Astrocyte of the spinal cord (primary cell): ENCODE measurements around the gene C1S.
A peak's percentile ranks its signal among the peaks of the same experiment; 100 is the strongest.
"Not testable (repeated sequence)": the region's sequence is repeated elsewhere in the genome, so short reads cannot be mapped to it uniquely, and the experiment has no call there.

ENCODE experiments used
- DNase-seq: peaks from one replicate; pipeline ENCODE4 v3.0.0; 2011; ENCODE audit warnings: low read depth, low spot score
- H3K4me3 ChIP-seq: 2 replicates; pipeline ENCODE4 v1.5.1; 2011; ENCODE audit warnings: low read depth, mild to moderate bottlenecking, low read length, moderate library complexity
- in situ Hi-C: cut with HindIII; loops from 2 replicates; pipeline ENCODE4 v1.10.0; 2017; ENCODE audit warnings: low sequenced_read_pairs
- TF ChIP-seq, protein P1 (sequence below): IDR thresholded peaks from 2 replicates; pipeline ENCODE4 v1.5.1; 2012; ENCODE audit warnings: low read depth, mild to moderate bottlenecking, low read length, inconsistent platforms

C1S gene

DNA sequence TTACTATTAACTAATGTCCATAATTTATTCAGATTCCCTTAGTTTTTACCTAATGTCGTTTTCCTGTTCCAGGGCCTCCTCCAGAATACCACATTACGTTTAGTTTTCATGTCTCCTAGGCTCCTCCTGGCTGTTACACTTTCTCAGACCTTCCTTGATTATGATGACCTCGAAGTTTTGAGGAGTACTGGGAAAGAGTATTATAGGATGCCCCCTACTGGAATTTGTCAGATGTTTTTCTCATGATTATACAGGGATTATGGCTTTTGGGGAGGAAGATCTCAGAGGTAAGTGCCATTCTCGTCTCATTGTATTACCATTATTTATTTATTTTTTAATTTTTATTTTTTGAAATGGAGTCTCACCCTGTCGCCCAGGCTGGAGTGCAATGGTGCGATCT lies 17.7 kb upstream of the C1S start:
- in situ Hi-C loops: no loop called here
- no peak overlapping the region for H3K4me3 ChIP-seq
- DNase-seq: peak; percentile 2
- TF ChIP-seq, protein P1, sequence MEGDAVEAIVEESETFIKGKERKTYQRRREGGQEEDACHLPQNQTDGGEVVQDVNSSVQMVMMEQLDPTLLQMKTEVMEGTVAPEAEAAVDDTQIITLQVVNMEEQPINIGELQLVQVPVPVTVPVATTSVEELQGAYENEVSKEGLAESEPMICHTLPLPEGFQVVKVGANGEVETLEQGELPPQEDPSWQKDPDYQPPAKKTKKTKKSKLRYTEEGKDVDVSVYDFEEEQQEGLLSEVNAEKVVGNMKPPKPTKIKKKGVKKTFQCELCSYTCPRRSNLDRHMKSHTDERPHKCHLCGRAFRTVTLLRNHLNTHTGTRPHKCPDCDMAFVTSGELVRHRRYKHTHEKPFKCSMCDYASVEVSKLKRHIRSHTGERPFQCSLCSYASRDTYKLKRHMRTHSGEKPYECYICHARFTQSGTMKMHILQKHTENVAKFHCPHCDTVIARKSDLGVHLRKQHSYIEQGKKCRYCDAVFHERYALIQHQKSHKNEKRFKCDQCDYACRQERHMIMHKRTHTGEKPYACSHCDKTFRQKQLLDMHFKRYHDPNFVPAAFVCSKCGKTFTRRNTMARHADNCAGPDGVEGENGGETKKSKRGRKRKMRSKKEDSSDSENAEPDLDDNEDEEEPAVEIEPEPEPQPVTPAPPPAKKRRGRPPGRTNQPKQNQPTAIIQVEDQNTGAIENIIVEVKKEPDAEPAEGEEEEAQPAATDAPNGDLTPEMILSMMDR: peak; percentile 18

DNA sequence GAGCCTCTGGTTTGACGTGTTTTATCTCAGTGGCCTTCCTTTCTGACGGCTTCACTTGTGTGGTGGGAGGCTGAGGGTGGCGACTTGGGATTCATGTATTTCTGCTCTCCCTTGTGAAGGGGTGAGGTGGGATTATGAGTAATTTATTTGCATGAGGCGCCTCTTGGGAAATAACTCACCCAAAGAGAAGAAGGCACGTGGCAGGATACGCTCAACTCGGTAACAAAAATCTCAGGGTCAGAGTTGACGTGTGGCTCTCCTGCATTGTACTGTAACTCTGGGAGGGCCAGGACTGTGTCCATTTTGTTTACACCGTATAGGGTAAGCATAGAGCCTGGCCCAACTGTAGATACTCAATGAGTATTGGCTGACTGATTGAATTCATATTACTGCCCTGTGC lies 14.6 kb upstream of the C1S start:
- TF ChIP-seq, protein P1: no peak
- in situ Hi-C loops: no loop called here
- no peak overlapping the region for H3K4me3 ChIP-seq
- no peak for DNase-seq

DNA sequence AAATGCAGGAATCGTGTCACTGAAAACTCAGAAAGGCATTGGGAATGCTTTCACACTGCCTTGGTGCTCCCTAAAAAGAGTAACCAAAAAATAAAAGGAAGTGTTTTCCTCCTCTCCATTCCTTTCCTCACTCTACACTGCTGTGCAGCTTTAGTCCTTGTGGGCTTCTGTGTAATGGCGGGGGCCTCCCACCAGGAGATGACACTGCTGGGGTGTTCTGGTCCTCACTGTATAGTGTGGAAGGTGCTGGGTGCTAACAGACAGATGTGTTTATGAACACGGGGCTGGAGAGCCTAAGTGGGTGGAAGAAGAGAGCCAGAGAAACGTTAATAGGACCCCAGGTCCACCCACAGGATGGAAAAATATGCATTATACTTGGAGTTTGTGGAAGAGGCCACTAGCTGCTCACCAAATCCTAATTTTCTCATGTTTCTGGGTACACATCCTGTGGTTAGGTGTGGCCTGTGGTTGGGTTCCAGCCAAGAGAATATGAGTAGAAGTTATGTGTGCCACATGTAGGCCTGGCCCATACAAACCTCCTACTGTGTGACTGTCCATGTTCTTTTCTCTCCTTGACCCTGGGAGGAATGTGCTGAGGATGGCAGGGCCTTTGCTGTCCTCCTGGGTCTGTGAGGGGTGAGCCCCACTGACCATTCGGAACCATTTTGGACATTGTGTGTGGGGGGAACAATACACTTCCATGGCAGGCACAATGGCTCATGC lies 14.0 kb upstream of the C1S start:
- TF ChIP-seq, protein P1: no peak
- in situ Hi-C loops: no loop called here
- H3K4me3 ChIP-seq: no peak overlapping the region
- DNase-seq: no peak

DNA sequence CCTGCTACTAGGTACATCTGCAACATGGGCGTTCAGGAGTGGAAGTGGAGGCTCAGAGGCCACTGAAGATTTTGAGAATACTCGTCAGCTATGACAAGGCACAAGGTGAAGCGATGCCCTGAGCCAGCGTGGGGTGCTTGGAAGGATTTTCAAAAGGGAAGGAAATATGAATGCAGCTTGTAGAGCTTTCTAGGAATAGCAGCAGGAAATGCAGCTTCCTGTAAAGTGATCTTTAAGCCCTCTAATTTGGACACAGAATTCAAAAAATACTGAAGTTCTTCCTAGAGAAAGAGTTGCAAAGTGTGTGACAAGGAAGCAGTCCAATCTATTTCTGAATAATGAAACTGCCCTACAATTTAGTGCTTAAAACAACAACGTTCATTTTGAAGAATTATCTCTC lies 13.2 kb upstream of the C1S start:
- TF ChIP-seq, protein P1: no peak
- in situ Hi-C loops: no loop called here
- no peak for DNase-seq
- H3K4me3 ChIP-seq: no peak overlapping the region

DNA sequence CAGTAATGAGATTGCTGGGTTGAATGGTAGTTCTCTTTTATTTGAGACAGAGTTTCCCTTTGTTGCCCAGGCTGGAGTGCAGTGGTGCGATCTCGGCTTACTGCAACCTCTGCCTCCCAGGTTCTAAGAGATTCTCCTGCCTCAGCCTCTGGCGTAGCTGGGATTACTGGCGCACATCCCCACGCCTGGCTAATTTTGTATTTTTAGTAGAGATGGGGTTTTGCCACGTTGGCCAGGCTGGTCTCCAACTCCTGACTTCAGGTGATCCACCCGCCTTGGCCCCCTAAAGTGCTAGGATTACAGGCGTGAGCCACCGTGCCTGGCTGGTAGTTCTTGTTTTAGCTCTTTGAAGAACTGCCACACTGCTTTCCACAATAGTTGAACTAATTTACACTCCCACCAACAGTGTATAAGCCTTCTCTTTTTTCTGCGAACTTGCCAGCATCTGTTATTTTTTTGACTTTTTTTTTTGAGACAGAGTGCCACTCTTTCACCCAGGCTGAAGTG lies 11.0 kb upstream of the C1S start:
- DNase-seq, H3K4me3 ChIP-seq, in situ Hi-C loops: not testable (repeated sequence)

DNA sequence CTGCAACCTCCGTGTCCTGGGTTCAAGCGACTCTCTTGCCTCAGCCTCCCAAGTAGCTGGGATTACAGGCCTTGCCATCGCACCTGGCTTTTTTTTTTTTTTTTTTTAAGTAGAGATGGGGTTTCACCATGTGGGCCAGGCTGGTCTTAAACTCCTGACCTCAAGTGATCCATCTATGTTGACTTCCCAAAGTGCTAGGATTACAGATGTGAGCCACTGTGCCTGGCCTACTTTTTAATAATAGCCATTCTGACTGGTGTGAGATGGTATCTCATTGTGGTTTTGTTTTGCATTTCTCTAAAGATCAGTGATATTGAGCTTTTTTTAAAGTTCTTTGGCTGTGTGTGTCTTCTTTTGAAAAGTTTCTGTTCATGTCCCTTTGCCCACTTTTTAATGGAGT lies 10.5 kb upstream of the C1S start:
- not testable (repeated sequence) for DNase-seq

DNA sequence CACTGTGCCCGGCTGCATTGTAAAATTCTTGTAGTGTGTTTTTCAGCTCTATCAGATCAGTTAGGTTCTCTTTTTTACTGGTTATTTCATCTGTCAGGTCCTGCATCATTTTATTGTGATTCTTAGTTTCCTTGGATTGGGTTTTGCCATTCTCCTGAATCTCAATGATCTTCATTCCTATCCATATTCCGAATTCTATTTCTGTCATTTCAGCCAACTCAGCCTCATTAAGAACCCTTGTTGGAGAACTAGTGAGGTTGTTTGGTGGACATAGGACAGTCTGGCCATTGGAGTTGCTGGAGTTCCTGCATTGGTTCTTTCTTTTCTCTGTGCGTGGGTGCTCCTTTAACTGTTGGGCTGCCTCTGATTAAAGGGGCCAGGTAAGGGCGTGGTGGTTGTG lies 5.6 kb upstream of the C1S start:
- no peak for DNase-seq
- no peak overlapping the region for H3K4me3 ChIP-seq
- TF ChIP-seq, protein P1: no peak
- in situ Hi-C loops: no loop called here

More for the DNA sequence above, 10.5 kb upstream of the C1S start:
- in situ Hi-C loops, H3K4me3 ChIP-seq: not testable (repeated sequence)

DNA sequence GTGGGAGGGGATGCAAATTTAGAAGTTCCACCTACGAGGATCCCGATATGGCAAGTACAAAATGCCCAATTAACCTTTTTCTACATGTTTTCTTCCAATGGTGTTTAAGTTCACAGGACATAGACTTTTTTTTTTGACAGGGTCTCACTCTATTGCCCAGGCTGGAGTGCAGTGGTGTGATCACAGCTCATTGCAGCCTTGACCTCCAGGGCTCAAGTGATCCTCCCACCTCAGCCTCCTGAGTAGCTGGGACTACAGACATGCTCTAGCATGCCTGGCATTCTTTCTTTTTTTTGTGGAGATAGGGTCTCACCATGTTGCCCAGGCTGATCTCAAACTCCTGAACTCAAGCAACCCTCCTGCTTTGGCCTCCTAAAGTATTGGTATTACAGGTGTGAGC lies 4.8 kb upstream of the C1S start:
- in situ Hi-C loops, DNase-seq, H3K4me3 ChIP-seq: not testable (repeated sequence)
